A673 (cell line): ENCODE results near the gene KNCN. TPM values are rescaled to one million over a fixed set of nuclear protein-coding genes. Genes with fewer than 3 reads are reported as not detected.

Source experiments
- BruUV-seq: library from RNA; stranded (reverse); fragments of 400-500 nt; replicated peaks from 2 replicates; lab custom pipeline; 2021; lab: Mats Ljungman, UMichigan
- CTCF ChIA-PET: fragments of 300-600 bp; sonication (Branson Sonifier 250); formaldehyde crosslinking; loops from one replicate; lab custom pipeline; 2022; ENCODE audit warnings: antibody characterized with exemption; lab: Charles Lee
- POLR2A ChIA-PET: fragments of 300-600 bp; sonication (Branson Sonifier 250); formaldehyde crosslinking; loops from one replicate; lab custom pipeline; 2022; ENCODE audit warnings: antibody characterized with exemption; ENCODE audit not compliant: low non-redundant PET; lab: Charles Lee
- DNase-seq: peaks from one replicate; pipeline ENCODE4 v3.0.0-alpha.2; 2015; ENCODE audit warnings: low spot score
- H3K27ac ChIP-seq: fragments of 200-600 bp; sonication (generic); 2 replicates; pipeline ENCODE4 v1.5.1; 2016; ENCODE audit warnings: mixed run types, low read depth, mild to moderate bottlenecking, mixed read lengths, antibody characterized with exemption, low read length; ENCODE audit not compliant: poor library complexity, severe bottlenecking
- H3K27me3 ChIP-seq: fragments of 200-600 bp; sonication (generic); replicated peaks from 2 replicates; pipeline ENCODE4 v1.6.1; 2017; ENCODE audit warnings: mixed run types, low read depth, mild to moderate bottlenecking, mixed read lengths, antibody characterized with exemption, low read length; ENCODE audit not compliant: insufficient read depth, poor library complexity
- H3K36me3 ChIP-seq: fragments of 200-600 bp; sonication (generic); 2 replicates; pipeline ENCODE4 v1.6.1; 2016; ENCODE audit warnings: mixed run types, mild to moderate bottlenecking, mixed read lengths, antibody characterized with exemption, low read length; ENCODE audit not compliant: insufficient read depth, poor library complexity, severe bottlenecking
- H3K4me1 ChIP-seq: fragments of 200-600 bp; sonication (generic); 2 replicates; pipeline ENCODE4 v1.6.1; 2017; ENCODE audit warnings: mixed run types, mild to moderate bottlenecking, mixed read lengths, antibody characterized with exemption, low read length; ENCODE audit not compliant: insufficient read depth, poor library complexity, severe bottlenecking
- H3K4me3 ChIP-seq: fragments of 200-600 bp; sonication (generic); 2 replicates; pipeline ENCODE4 v1.5.1; 2016; ENCODE audit warnings: low read depth, mixed run types, mild to moderate bottlenecking, mixed read lengths, low read length; ENCODE audit not compliant: poor library complexity, severe bottlenecking
- H3K9me3 ChIP-seq: fragments of 200-600 bp; sonication (generic); 2 replicates; pipeline ENCODE4 v1.6.1; 2016; ENCODE audit warnings: mixed run types, low read depth, mild to moderate bottlenecking, mixed read lengths, antibody characterized with exemption, low read length; ENCODE audit not compliant: poor library complexity, severe bottlenecking
- EZH2 ChIP-seq: fragments of 200-600 bp; sonication (generic); IDR thresholded peaks from 2 replicates; pipeline ENCODE4 v1.6.1; 2017; ENCODE audit warnings: borderline replicate concordance, low read depth, mild to moderate bottlenecking, mixed read lengths, antibody characterized with exemption, low read length; ENCODE audit not compliant: poor library complexity, severe bottlenecking
- intact Hi-C: fragments of 100-400 bp; cut with micrococcal nuclease; formaldehyde crosslinking; loops from one replicate; pipeline ENCODE4 v1.10.0; 2022; ENCODE audit not compliant: unreplicated experiment
- total RNA-seq: library from RNA; stranded (reverse); gene quantifications from 2 replicates; pipeline ENCODE4 v1.2.3, GENCODE V29; 2021
- TF ChIP-seq, protein P1 (sequence below): fragments of 300-800, 200-600 bp; sonication (generic); conservative IDR thresholded peaks from 2 replicates; pipeline ENCODE4 v1.5.1; 2017; ENCODE audit warnings: low read depth, mild to moderate bottlenecking, antibody characterized with exemption, low read length, moderate library complexity, mixed read lengths

Gene KNCN
- total RNA-seq, 1 experiment from 2014 or later: not detected

DNA sequence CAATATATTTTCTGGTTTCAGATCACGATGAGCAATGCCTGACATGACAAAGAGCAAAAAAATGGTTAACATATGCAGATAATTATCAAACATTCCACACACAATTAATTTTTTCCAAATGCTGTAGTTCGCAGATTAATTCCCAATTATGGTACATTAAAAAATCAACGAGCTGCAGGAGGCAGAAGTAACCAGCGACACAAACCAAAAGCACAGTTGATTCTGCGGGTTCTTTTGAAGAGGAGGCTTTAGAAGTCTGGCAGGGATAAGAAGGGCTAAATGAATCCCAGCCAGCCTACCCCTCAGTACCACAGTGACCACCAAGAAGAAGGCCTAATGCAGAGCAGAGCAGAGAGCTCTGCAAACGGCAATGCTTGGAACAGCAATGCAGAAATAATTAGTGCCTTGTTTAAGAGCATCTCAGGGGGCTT is 17.0 kb upstream of the KNCN start:
- Histone ChIP-seq H3K9me3 (no peaks in the 10 kb centered on the region), H3K4me1 (no peaks in the 10 kb centered on the region), H3K4me3 (no peak overlapping the region), H3K27me3 (no peaks in the 10 kb centered on the region), H3K27ac (no peak overlapping the region), H3K36me3 (no peaks in the 10 kb centered on the region)
- CTCF ChIA-PET: no interaction called here
- no TSS peak for BruUV-seq
- no peak for DNase-seq
- TF ChIP-seq, protein P1, sequence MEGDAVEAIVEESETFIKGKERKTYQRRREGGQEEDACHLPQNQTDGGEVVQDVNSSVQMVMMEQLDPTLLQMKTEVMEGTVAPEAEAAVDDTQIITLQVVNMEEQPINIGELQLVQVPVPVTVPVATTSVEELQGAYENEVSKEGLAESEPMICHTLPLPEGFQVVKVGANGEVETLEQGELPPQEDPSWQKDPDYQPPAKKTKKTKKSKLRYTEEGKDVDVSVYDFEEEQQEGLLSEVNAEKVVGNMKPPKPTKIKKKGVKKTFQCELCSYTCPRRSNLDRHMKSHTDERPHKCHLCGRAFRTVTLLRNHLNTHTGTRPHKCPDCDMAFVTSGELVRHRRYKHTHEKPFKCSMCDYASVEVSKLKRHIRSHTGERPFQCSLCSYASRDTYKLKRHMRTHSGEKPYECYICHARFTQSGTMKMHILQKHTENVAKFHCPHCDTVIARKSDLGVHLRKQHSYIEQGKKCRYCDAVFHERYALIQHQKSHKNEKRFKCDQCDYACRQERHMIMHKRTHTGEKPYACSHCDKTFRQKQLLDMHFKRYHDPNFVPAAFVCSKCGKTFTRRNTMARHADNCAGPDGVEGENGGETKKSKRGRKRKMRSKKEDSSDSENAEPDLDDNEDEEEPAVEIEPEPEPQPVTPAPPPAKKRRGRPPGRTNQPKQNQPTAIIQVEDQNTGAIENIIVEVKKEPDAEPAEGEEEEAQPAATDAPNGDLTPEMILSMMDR: no peak
- TF ChIP-seq EZH2: no peak
- intact Hi-C loops: no loop called here
- POLR2A ChIA-PET: no interaction called here

DNA sequence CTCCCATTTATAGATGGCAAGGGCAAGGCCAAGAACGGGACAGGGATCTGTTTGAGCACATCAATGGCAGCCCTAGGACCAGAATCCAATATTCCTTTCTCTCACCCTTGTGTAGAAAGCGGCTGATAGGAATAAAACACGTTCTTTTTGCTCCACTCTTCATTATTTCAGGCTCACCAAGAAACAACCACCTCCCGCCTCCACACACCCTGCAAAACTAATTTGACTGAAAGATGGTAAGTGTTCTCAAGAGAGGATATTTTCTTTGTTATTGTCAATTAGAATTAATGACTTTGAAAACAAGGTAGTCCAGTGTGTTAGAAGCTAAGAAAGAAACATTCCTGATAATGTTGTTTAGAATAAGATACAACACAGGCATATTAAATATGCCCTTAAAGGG is 11.9 kb upstream of the KNCN start:
- Histone ChIP-seq H3K4me3 (no peak overlapping the region), H3K27ac (no peak overlapping the region), H3K27me3 (no peaks in the 10 kb centered on the region), H3K36me3 (no peaks in the 10 kb centered on the region), H3K4me1 (no peaks in the 10 kb centered on the region), H3K9me3 (no peaks in the 10 kb centered on the region)
- intact Hi-C loops: no loop called here
- no TSS peak for BruUV-seq
- DNase-seq: no peak
- no peak for TF ChIP-seq EZH2
- TF ChIP-seq, protein P1: no peak
- CTCF ChIA-PET: no interaction called here
- POLR2A ChIA-PET: no interaction called here

DNA sequence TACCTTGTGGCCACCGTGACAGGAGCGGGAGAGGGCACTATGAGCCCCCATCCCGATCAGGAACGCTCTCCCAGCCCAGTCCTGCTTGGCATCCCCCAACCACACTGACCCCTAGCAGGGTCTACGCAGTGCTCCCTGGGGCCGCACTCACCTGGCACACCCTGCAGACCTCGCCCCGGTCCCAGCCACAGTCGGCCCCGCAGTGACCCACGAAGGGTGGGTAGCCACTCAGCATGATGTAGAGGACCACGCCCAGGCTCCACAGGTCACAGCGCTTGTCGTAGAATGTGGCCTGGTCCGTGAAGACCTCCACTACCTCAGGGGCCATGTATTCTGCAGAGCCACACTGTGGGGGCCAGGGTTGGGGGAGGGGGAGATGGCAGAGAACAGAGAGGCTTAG is 11.1 kb upstream of the KNCN start:
- DNase-seq: no peak
- ChIA-PET POLR2A (no interaction called here), CTCF (interaction anchor here (0.6 kb wide), 1 partner anchor 120 kb away, joined by 3 read pairs; no protein-coding TSS in a partner anchor)
- Histone ChIP-seq H3K4me3 (no peak overlapping the region), H3K9me3 (no peaks in the 10 kb centered on the region), H3K27ac (no peak overlapping the region), H3K36me3 (no peaks in the 10 kb centered on the region), H3K27me3 (no peaks in the 10 kb centered on the region), H3K4me1 (no peaks in the 10 kb centered on the region)
- BruUV-seq: no TSS peak
- TF ChIP-seq EZH2: no peak
- TF ChIP-seq, protein P1: no peak
- intact Hi-C loops: no loop called here
